PFSK-1 (cell line): ENCODE data around the gene LETMD1.

Experiments
- FOXP2 ChIP-seq: optimal IDR thresholded peaks from 2 replicates; pipeline ENCODE3; 2011; ENCODE audit warnings: borderline replicate concordance, control low read depth, inconsistent platforms; ENCODE audit not compliant: insufficient read depth; ENCODE audit errors: extremely low read length, extremely low read depth
- POLR2AphosphoS5 ChIP-seq: IDR thresholded peaks from 2 replicates; pipeline ENCODE4 v1.6.1; 2012; ENCODE audit warnings: low read depth, mild to moderate bottlenecking, control low read depth, low read length, moderate library complexity
- SIN3A ChIP-seq: IDR thresholded peaks from 2 replicates; pipeline ENCODE4 v1.6.1; 2012; ENCODE audit warnings: mild to moderate bottlenecking, low read length, moderate library complexity, borderline replicate concordance; ENCODE audit not compliant: insufficient read depth
- TAF1 ChIP-seq: IDR thresholded peaks from 2 replicates; pipeline ENCODE4 v1.6.1; 2012; ENCODE audit warnings: low read length, control low read depth, borderline replicate concordance; ENCODE audit not compliant: insufficient read depth
- TF ChIP-seq, protein P1 (sequence below), 2 experiments: IDR thresholded peaks; 2 replicates each; pipeline versions ENCODE4 v1.6.1 to v1.8.0; 2011 to 2012; ENCODE audit warnings: low read depth in 2 of 2, low read length in 2 of 2, control low read depth in 1 of 2, inconsistent platforms in 1 of 2, mild to moderate bottlenecking in 1 of 2, moderate library complexity in 1 of 2; ENCODE audit not compliant: insufficient read depth in 1 of 2

Gene LETMD1

DNA sequence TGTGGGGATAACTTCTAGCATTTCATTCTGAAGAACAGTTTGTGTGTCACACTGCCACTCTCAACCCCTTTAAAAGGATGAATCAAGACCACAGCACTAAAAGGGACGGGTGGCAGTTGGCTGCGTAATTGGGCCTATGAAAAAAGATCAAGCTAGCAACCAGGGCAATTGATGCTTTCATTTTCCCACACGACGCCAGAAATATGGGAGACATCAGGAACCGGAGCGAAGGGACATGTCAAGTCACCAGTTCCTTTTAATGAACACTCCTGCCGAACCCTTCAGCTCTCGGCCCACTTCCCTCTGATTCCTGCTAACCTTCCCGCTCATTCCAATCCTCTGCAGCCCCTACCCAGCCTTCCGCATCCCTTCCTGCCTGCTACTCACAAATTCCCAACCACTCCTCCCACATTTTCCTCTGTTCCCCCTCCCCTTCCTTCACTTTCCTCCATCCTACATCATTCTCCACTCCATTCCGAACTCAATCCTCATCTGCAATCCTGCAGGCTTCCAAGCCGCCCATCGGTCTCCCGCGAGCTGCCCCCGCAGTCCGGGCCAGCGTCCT, 34.5 kb downstream of the LETMD1 start:
- TF ChIP-seq POLR2AphosphoS5 (0 out of 2 replicates have a peak, but pooled peaks have one; percentile 35), FOXP2 (no peak)

DNA sequence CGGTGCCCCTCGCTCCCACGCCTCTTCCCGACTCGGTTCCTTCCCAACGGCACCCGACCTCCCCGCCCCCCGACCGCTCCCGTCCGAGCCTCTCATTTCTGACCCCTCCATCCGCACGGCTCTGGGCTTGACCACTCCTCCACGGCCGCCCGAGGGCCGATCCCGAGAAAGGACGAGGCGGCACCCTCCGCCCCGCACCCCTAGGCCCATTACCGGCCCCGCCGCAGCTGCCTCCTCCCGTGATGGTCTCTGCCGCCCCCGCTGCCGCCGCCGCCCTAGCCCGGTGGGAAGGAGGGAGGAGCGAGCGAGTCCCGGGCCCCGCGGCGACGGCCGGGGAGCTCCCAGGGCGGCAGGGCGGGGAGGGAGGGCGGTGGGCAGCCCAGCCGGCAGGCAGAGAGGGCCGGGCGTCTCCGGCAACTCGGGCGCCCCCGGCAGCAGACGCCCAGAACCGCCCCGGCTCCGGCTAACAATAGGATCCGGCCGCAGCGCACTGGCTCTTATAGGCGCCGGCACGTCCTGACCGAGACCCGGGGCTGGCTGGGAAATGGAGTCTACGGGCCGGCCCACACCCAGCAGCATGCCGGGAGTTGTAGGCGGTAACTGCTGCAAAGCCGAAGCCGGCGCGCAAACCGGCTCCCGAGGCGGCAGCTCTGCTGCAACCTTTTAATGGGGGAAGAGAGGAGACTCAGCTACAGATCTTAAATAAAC, 35.2 kb downstream of the LETMD1 start, which contains the start of gene CSRNP2:
Gene CSRNP2, minus strand, starts transcription at position 471 of the 708 bp plus-strand sequence. CDS start 7,035 bp downstream, outside the sequence.
- TF ChIP-seq, protein P1, sequence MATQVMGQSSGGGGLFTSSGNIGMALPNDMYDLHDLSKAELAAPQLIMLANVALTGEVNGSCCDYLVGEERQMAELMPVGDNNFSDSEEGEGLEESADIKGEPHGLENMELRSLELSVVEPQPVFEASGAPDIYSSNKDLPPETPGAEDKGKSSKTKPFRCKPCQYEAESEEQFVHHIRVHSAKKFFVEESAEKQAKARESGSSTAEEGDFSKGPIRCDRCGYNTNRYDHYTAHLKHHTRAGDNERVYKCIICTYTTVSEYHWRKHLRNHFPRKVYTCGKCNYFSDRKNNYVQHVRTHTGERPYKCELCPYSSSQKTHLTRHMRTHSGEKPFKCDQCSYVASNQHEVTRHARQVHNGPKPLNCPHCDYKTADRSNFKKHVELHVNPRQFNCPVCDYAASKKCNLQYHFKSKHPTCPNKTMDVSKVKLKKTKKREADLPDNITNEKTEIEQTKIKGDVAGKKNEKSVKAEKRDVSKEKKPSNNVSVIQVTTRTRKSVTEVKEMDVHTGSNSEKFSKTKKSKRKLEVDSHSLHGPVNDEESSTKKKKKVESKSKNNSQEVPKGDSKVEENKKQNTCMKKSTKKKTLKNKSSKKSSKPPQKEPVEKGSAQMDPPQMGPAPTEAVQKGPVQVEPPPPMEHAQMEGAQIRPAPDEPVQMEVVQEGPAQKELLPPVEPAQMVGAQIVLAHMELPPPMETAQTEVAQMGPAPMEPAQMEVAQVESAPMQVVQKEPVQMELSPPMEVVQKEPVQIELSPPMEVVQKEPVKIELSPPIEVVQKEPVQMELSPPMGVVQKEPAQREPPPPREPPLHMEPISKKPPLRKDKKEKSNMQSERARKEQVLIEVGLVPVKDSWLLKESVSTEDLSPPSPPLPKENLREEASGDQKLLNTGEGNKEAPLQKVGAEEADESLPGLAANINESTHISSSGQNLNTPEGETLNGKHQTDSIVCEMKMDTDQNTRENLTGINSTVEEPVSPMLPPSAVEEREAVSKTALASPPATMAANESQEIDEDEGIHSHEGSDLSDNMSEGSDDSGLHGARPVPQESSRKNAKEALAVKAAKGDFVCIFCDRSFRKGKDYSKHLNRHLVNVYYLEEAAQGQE (IDR thresholded peaks at IDR 0.05; ENCODE audit: insufficient read depth in 1 of 2, low read depth in 2 of 2, low read length in 2 of 2), result peak; percentile 1 to 72; a peak in 2 of 4 replicates
- TF ChIP-seq TAF1, result peak; percentile 96
- TF ChIP-seq FOXP2, result no peak
- TF ChIP-seq SIN3A, result peak; percentile 85
- peak; percentile 98 for TF ChIP-seq POLR2AphosphoS5

DNA sequence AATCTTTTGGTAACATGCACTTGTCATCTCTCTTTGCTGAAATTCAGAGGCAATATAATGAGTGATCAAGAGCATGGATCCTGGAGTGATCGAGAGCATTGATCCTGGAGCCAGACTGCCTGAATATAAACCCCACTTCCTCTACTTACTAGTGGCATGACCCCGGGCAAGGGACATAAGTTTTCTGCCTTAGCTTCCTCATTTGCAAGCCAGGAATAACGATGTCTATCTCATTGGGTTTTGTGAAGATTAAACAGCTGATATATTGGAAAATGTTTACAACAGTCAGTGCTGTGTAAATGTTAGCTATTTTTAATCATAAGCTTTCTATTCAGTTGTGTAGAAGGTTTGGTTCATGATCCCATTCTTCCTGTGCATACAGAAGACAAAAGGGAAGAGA, 37.6 kb downstream of the LETMD1 start:
- TF ChIP-seq SIN3A (no peak), FOXP2 (no peak), POLR2AphosphoS5 (no peak), TAF1 (no peak)
- TF ChIP-seq, protein P1 (IDR thresholded peaks at IDR 0.05; ENCODE audit: insufficient read depth in 1 of 2, low read depth in 2 of 2, low read length in 2 of 2), result no peak

DNA sequence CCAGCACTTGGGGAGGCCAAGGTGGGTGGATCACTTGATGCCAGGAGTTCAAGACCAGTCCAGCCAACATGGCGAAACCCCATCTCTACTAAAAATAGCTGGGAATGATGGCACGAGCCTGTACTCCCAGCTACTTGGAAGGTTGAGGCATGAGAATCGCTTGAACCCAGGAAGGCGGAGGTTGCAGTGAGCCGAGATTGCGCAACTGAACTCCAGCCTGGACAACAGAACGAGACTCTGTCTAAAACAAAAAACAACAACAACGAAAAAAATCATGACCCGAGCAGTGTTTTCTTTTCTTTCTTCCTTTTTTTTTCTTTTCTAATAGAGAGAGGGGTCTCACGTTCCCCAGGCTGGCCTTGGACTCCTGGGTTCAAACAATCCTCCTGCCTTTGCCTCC, 38.8 kb downstream of the LETMD1 start:
- no peak for TF ChIP-seq TAF1
- TF ChIP-seq SIN3A, result no peak
- no peak for TF ChIP-seq POLR2AphosphoS5
- no peak for TF ChIP-seq FOXP2

DNA sequence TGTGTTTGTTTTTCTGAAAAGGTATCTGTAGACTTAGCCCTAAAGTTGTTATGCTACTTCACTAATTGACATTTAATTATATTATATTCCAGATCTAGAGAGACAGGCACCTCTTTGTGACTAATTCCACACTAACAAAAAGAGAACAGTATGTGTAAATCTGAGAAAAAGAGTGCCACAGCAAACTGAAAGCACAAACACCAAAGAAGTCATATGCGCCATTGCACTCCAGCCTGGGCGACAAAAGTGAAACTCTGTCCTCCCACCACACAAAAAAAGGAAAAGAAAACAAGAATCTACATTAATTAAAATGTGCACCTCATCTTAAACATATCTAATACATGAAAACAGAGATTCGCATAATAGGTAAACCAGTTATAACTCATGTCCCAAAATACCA, 39.7 kb downstream of the LETMD1 start:
- TF ChIP-seq FOXP2 (no peak), SIN3A (no peak), TAF1 (no peak), POLR2AphosphoS5 (no peak)
- TF ChIP-seq, protein P1 (IDR thresholded peaks at IDR 0.05; ENCODE audit: insufficient read depth in 1 of 2, low read depth in 2 of 2, low read length in 2 of 2), result no peak

DNA sequence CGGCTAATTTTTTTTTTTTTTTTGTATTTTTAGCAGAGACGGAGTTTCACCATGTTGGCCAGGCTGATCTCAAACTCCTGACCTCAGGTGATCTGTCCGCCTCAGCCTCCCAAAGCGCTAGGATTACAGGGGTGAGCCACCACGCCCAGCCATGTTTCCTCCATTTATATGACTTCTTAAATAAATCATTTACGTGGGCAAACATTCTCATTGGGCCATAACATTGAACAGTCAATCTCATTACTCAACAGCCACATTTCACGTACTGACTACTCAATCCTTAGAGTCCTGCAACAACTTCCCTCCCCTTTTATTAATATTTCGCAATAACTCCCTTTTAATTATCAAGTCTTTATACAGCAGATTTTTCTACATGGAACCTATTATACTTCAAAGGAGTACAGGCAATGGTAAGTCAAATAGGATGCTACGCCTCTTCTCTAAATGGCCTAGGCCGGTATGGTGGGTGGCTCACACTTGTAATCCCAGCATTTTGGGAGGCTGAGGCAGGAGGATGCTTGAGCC, 42.6 kb downstream of the LETMD1 start:
- TF ChIP-seq SIN3A, result no peak
- no peak for TF ChIP-seq POLR2AphosphoS5
- no peak for TF ChIP-seq FOXP2
- no peak for TF ChIP-seq TAF1
- TF ChIP-seq, protein P1 (IDR thresholded peaks at IDR 0.05; ENCODE audit: insufficient read depth in 1 of 2, low read depth in 2 of 2, low read length in 2 of 2), result no peak
